ENCODE data around the gene TMEM208. TPM values are rescaled to one million over a fixed set of nuclear protein-coding genes. Genes with fewer than 3 reads are reported as not detected.

The TMEM208 gene
- total RNA-seq, 1 donor from 2014 or later = 19.7 TPM

GRCh38 chr16:67237396-67238277 lies 10.7 kb downstream of the TMEM208 start:
- DNase-seq = no peak

DNA sequence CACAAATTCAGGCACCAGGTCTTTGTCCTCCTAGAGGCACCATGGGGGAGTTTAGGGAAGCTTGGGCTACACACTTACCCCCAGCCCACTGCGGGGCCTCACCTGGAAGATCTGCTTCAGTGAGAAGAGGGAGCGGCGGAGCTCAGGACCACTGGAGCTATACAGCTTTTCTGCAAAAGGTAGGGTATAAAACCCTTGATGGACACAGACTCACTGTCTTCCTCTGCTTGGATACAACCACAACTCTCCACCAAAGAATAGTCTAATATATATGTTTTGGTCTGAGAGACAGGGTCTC lies 11.3 kb downstream of the TMEM208 start:
- DNase-seq = no peak

DNA sequence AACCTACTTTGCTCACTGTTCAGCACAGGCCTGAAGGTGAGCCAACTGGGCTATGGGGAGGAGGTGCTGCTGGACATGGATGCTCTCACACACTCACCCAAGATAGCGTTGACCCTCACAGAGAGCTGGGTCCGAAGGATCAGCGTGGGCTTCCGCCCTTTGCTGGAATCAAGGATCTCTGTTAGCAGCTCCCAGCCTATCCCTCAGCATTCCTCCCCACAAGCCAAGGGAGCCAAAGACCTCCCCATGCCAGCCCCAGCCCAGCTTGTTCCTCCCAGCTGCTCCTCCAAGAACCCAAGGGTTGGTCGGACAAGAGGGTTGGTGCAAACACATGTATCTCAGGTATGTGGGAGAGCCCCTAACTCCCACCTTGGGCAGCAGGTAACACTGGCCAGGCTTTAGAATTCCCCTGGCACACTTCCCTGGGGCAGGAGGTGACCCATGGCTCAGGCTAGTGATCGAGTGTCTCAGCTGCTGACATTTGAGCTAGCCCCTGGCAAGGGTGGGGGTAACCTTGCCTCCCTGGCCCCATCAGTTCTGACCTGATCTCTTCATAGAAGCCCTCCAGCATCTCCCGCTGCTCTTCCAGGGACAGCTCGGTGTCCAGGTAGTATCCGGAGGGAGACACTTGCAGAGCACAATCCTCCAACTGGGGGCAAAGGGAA lies 12.0 kb downstream of the TMEM208 start:
- DNase-seq = no peak

GRCh38 chr16:67240506-67240905 lies 13.6 kb downstream of the TMEM208 start:
- DNase-seq = no peak

DNA sequence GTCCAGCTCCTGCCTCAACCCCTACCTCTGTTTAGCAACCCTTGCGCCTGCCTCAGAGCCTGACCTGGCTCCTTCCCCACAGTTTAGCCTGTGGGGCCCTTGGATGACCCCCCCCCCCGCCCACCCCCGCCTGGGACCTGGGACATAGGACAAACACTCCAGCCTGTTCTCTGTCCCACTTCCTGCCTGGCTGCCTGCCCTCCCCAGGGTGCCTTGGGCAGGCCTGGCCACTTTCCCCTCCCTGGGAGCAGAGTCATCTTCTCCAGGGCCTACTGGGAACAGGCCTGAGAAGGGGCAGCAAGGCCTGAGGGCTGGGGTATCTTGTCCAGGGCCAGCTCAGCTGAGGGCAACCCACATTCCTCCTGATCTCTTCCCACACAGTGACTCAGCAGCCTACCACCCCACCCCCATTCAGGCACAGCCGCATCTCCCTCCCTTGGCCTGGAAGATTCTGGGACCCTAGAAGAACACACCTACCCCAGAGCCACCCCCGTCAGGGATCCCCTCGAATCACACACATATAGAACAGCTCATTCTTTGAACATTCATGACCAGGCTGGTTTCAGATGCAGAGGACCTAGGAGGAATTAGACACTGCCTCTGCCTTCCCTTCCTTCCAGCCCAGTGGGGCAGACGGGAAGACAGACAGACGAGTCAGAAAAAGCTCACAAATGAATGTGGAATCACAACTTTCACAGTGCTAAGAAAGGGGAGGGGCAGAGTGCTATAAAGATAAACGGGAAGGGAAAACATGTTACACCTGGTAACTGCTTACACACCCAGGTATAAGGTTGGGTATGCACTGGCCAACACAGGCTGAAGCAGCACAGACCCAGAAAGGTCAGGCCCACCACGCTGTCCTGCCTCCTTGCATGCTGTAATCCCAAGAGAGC lies 14.3 kb downstream of the TMEM208 start:
- no peak for DNase-seq

DNA sequence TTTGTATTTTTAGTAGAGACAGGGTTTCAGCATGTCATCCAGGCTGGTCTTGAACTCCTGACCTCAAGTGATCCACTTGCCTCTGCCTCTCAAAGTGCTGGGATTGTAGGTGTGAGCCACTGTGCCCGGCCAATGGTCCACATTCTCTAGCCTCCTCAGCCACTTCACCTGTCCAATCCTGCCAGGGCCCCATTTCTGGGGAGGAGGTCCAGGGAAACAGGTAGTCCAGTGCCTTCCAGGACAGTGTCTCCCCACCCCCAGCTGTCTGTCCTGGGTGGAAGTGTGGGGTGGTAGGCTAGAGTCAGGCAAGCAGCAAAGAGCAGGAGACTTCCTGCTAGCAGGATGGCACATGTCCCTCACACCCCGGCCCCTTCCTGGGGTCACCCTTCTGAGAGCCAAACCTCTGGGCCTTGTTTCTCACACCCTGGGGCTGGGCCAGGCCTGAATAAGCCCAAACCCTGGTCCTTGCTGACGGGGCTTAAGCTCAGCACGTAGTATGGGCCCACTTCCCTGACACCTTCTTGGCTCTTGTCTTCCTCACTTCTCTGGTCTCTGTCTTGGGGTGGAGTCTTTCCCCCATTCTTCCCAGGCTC lies 15.3 kb downstream of the TMEM208 start:
- DNase-seq = no peak

- DNase-seq = no peak
Measured at GRCh38 chr16:67243481-67243880, 16.6 kb downstream of the TMEM208 start.

DNA sequence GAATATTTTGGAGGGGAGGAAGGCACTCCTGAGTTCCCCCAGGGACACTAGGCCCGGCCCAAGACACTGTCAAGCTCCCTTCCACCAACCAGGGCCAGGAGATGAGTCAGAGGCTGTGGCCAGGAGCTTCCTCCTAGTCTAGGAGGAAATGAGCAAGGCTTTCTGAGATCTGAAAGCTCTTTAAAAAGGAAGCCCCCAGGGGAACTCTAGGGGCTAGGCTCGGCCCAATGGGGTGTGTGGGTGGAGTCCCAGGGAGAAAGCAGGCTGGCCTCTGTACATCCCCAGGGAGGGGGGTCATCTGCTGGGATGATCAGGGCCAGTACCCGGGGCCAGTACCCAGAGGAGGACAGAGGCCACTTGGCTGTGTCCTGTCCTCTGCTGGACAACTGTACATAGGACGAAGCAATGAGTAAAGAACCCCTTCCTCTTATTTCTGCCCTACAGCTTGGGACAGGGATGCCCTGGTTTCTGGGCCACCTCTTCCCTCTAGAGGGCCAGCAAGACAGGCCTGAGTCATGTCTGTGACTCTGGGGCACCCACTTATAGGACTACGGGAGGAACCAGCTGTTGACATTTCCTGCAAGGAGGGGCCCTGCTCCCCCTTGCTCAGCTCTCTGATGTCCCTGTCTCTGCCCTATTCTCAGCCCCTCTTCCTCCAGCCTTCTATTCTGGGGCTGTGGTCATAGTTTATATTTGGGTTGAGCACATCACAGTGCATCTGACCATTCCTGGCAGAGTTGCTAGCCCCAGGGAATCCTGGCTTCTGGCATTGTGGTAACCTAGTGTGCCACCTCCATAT lies 17.7 kb downstream of the TMEM208 start:
- peak; percentile 72 for DNase-seq

DNA sequence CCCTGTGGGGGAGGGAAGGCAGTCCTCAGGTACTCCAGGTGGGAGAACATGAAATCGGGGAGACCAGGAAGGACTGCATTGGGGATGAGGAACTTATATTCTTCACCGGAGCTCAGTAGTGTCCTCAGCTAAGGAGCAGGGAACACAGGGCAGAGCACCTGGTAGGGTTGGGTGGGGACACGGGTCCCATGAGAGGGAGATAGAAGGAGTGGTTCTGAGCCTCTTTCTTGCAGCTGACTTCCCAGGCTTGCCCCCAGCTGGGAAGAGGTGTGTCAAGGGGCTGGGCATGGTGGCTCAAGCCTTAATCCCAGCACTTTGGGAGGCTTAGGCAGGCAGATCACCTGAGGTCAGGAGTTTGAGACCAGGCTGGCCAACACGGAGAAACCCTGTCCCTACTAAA lies 18.3 kb downstream of the TMEM208 start:
- DNase-seq = peak; percentile 30

GRCh38 chr16:67245674-67246080 lies 18.7 kb downstream of the TMEM208 start:
- no peak for DNase-seq

GRCh38 chr16:67246081-67246755 lies 19.3 kb downstream of the TMEM208 start:
- peak; percentile 87 for DNase-seq

DNA sequence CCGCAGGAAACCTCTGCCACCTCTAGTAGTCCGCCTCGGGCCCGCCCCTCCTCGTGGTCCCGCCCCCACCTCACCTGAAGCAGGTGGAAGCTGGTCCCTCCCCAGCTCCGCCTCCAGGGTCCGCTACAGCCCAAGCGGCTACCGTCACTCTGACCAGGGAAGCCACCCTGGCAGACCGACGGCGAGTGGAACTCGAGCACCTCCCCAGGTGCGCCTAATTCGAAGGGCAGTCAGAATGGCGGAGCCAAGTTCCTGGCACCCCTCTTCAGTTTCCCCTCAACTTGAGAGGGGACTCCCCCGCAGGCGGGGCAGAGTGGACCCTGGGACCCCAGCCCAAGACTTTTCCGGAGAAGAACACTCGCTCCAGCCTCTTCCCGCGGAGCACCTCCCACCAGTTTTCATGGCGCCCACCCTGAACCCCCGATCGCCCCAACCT lies 19.8 kb downstream of the TMEM208 start:
- peak; percentile 35 for DNase-seq

DNA sequence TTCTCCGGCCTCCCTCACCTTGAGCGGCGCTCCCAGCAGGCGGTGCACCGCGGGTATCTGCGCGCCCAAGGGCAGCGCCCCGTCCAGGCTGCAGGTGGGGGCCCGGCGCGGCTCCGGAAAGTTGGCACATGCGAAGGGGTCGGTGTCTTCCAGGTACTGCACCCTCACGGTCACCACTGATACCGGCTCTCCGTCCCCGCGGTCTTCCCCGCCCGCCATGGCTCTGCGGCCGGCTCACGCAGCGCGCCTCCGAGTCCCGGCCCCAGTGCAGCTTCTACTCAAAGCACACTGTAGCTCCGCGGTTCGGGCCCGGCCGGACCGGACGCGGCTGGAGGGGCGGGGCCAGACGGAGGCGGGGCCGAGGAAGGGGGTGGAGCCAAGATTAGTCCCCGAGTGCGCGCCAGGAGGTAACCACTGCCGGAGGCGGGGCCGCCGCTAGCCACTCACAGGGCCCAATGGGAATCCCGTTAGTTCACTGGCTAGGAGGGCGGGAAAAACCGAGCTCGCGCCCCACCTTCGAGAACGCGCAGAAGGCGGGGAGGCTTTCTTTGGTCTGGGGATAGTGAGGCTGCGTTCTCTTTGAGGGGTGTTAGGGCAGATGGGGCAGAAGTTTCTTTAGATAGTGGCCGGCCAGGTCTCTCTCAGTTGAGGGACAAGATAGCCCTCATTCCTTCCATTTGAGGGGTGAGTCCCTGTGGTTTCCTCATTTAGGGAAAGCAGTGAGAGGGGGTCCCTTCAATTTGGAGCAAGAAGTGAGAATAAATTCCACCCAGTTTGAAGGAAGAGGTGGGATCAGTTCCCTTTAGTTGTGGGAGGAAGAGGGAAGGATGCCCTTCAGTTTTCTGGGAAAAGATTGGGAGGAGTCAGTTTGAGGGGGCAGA lies 20.5 kb downstream of the TMEM208 start, which contains the start of gene FHOD1:
Gene FHOD1, minus strand, starts transcription at position 290 of the 881 bp plus-strand sequence. Its CDS starts 71 bp downstream, at position 219.
- peak; percentile 97 for DNase-seq

GRCh38 chr16:67248073-67248400 lies 21.1 kb downstream of the TMEM208 start:
- DNase-seq = no peak

DNA sequence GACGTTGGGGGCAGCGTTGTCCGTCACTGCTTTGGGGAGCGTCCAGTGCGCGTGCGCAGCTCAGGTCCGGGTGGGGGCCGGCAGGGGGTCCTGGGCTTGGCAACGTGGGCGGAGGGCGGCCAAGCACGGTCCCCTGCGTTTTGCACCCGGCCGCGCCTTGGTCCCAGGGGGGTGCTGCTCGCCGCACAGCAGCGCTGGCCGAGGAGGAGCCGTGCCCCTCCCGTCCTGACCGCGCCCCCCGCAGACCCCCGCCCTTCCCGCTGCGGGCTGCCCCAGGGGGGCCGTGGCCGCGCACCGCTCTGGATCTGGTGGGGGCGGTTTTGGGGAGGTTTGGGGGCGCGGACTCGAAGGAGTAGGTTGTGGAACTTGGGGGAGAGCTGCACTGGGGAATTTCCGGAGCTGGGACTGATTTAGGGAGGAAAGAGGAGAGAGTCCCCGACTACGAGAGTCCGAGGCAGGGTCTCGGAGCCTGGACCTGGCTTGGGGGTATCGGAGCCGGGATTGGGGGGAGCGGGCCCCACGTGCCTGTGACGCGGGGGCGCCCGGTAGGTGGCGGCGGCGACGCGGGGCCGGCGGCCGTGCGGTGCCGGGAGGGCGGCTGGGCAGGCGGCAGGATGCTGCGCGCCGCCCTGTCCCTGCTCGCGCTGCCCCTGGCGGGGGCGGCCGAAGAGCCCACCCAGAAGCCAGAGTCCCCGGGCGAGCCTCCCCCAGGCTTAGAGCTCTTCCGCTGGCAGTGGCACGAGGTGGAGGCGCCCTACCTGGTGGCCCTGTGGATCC lies 21.7 kb downstream of the TMEM208 start, which contains the start of gene SLC9A5:
Gene SLC9A5, plus strand, starts transcription at position 579 of the 777 bp plus-strand sequence. Its CDS starts 36 bp downstream, at position 615.
- peak; percentile 30 for DNase-seq

DNA sequence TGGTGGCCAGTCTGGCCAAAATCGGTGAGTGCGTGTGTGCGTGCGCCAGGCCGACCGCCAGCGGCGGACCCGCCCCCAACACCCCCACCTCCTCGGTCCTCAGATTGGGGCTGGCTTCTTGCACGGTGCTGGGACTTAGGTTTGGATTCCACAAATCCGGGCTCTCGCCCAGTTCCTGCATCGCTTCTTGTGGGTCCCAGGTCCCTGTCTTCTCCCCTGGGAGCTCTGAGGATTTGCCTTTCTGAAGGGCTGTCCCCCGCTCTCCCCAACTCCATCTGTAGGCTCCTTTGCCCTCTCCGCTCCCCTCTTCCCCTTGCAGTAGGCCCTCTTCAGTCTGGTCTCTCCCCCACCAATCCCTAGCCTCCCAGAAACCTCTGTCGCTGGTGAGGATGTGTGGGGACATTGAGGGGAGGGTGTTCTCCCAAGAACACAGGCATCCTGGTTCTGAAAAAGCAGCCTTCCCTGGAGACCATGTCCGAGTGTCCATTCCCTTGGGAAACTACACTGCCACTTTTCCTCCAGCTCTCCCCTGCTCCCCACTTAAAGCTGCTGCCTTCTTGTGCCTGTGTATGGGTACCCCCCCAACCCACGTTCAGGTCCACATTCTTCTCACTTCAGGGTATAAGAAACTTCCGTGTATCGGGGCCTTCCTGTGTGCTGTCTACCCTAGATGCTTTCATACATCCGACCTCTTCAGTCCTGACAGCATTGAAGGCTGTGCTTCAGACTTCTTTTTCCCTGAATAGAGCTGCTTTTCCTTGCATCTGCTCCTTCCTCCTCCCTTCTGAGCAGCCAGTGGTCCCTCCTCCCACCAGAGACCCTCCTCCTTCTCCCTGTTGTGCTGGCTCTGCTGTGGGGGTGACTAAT lies 22.5 kb downstream of the TMEM208 start:
- peak; percentile 13 for DNase-seq

DNA sequence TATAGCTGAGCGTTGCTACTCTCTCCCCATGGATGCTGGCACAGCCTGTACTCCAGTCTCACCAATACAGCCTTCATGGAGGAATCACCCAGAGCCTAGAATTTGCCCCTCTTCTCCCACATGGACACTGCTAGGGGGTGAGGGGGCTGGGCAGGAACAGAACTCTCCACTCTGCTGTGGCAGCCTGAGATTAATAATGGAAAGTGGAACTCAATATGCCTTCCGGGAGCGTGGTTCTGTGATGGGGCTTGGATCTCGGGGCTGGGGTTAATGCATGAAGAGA lies 23.1 kb downstream of the TMEM208 start:
- no peak for DNase-seq

Measured in tongue (tissue), 2 donors.